Measurements from ENCODE around the gene FMNL2.
"Not testable (repeated sequence)": the region's sequence is repeated elsewhere in the genome, so short reads cannot be mapped to it uniquely, and the experiment has no call there.

The FMNL2 gene

DNA sequence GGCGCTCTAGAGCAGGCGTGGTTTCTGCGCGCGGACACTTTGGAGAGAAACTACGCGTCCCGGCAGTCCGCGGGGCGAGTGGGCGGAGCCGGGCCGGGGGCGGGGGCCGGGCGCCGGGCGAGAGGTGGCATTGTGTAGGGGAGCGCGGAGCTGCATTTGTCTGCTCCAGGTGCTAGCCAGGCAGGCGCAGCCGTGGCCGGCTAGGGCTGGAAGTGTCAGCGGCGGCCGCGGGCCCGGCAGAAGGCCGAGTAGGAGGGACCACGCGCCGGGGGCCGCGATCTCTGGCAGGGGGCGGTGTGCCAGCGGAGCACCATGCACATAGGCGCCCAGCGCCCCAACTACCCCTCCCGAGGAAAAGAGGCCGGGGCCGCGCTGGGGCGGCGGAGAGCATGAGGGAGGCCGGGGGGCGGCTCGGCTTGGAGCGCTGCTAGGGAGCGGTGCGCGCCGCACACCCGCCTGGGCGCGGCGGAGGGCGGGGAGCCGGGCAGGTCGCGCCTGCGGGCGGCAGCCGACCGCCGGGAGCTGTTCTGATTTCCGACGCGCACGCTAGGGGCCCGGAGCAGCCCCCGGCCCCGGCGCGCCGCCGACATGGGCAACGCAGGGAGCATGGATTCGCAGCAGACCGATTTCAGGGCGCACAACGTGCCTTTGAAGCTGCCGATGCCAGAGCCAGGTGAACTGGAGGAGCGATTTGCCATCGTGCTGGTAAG, at the start of gene FMNL2:
Gene FMNL2, plus strand, starts transcription at position 159 of the 710 bp plus-strand sequence.
- DNase-seq (ENCODE audit: low read depth in 2 of 2, low spot score in 1 of 2), result no peak

DNA sequence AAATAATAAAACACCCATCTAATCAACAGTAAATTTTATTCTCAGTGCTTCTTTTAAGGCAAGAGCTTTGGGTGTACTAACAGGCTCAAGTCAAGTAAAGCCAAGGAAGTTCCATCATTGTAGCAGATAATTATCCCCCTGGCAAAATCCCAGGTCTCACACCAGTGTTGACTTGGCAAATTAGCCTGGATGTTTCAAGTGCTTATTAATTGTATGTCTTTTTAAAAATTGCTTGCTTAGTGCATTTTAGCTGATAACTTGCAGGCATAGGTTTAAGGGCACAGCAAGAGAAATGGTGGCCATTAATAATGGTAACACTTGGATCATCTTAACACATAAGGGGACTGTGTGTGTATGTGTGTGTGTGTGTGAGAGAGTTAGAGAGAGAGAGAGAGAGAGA, 42.0 kb upstream of the FMNL2 start:
- DNase-seq (ENCODE audit: low read depth in 2 of 2, low spot score in 1 of 2), result no peak

DNA sequence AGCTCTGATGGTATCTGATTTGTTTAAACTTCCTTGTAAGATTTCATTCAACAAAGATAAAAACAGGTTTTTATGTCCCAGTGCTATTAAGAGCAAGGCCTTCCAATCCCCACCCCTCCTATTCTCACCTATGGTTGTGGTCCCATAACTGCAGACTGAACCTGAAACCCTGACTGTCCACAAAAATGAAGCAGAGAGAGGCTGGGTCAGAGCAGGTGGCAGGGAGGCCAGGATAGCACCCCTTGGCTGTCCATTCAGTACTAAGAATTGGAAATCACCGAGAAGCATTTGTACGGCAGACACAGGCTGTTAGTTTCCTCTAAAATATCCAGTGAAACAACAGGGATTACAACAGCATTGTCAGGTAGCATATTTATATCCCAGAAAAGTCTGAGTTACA, 37.3 kb upstream of the FMNL2 start:
- DNase-seq (ENCODE audit: low read depth in 2 of 2, low spot score in 1 of 2), result no peak

DNA sequence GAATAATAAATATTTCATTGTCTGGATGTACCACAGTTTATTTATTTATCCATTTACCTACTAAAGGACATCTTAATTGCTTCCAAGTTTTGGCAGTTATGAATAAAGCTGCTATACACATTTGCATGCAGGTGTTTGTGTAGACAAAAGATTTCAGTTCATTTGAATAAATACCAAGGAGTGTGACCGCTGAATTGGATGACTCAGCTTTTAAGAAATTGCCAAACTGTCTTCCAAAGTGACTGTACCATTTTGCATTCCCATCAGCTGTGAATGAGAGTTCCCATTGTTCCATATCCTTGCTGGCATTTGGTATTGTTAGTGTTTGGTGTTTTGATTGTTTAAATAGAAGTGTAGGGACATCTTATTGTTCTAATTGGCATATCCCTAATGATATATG, 36.2 kb upstream of the FMNL2 start:
- no peak for DNase-seq (ENCODE audit: low read depth in 2 of 2, low spot score in 1 of 2)

DNA sequence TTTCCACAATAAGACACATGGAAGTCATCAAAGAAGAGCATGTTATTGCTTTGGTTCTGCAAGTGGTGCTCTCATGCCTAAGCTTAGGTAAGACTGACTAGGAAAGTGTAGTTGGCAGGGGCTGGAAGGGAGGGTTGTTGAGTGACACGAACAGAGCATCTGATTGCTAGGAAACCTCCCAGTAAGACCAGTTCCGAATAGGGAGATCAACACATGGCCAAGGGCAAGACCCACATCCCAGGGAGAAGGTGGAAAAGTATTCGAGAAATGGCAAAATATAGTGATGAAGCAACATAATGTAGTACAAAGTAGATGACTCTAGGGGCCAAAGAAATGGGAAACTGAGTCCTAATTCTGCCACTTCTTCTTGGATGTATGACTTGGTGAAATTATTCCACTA, 33.8 kb upstream of the FMNL2 start:
- DNase-seq (ENCODE audit: low read depth in 2 of 2, low spot score in 1 of 2), result no peak

DNA sequence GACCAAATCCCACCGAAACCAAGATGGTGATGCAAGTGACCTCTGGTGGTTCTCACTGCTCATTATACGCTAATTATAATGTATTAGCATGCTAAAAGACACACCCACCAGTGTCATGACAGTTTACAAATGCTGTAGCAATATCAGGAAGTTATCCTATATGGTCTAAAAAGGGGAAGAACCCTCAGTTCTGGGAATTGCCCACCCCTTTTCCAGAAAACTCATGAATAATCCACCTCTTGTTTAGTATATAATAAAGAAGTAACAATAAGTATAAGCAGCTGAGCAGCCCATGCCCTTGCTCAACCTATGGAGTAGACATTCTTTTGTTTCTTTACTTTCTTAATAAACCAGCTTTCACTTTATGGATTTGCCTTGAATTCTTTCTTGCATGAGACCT, 31.0 kb upstream of the FMNL2 start:
- no peak for DNase-seq (ENCODE audit: low read depth in 2 of 2, low spot score in 1 of 2)

DNA sequence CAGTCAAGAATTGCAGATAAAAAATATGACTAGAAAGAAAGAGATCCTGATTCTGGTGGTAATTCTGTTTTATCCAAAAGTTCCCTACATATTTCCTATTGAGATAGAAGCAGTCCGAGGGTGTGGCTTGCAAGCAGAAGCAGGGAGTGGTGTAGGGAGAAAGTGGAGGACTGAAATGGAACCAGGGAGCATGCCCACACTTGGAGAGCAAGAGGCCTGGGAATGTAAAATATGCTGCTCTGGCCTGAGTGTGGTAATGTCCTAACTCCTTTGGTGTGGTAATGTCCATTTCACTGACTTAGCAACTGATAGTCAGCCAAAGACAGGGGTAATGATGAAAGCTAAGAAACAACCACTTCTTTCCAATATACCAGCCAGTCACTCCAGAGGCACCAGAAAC, 30.1 kb upstream of the FMNL2 start:
- DNase-seq (ENCODE audit: low read depth in 2 of 2, low spot score in 1 of 2), result no peak

DNA sequence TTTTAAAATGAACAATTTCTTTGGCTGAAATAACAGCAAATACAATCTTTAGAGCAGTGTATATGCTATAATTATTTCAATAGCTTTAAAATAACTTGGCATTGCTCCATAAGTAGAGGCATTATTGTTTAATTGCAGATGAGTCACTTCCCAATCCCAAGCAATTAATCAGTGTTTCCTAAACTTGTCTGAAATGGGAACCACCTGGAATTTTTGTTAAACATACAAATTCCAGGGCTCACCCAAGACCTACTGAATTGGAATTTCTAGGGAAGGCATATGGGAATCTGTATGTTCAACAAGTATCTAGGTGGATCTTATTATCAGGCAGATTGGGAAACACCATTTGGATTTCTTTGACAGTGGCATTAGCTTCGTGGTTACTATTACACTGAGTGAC, 27.1 kb upstream of the FMNL2 start:
- no peak for DNase-seq (ENCODE audit: low read depth in 2 of 2, low spot score in 1 of 2)

DNA sequence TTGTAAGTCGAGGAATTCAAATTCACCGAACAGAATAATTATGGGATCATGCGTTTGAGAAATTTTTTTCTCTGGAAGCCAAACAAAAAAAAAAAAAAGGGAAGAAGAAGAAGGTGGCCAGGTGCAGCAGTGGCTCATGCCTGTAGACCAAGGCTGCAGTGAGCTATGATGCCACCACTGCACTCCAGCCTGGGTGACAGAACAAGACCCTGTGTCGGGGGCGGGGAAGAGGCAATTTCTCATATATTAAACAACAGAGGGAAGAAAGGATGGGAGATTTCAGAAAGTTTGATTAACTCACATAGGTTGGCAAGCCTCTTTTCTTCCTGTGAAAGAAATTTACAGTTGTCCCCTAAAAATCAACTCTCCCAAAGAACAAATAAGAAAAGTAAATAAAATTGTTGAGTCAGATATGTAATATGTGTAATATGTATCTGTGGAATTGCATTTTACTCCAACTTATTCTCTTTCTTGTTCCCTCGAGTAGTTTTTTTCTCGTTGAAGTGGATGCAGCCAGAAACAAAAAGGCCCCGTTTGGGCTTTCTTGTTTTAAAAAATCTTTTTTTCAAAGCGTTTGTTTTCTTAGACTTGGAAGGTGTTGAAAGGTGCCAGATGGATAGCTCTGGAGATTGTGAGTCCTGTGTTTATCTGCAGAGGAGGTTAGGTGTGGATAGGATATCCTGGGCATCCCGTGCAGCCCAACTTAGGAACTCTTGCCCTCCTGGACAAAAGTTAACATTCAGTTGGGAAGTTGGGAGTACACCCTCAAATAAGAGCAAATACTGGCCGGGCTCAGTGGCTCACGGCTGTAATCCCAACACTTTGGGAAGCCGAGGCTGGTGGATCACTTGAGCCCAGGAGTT, 25.4 kb upstream of the FMNL2 start:
- DNase-seq (ENCODE audit: low read depth in 2 of 2, low spot score in 1 of 2), result no peak

DNA sequence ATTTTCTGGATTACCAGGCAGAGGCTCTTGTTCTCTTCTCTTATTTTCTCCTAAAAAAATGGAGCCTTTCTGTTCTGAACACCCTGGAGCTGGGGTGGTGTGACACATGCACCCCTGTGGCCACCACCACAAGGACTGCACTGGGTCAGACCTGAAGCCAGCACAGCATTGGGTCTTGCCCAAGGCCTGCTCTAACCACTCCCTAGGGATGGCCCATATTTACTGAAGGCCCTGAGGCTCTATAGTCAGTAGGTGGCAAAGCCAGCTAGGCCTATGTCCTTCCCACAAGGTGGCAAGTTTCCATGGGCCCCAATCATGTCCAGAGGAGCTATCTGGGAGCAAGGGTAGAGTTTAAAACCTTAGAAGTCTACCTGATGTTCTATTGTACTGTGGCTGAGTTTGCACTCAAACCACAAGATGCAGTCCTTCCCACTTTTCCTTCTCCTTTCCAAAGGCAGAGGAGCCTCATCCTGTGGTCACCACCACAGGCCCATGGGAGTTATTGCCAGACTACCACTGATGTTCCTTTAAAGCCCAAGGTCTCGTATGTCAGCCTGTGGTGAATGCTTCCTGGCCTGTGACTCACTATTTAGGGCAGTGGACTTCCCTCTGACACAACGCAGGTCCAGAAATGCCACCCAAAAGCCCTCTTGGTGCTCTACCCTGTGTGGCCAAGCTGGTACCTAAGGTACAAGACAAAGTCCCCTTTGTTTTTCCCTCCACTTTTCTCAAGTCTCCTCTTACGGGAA, 15.0 kb upstream of the FMNL2 start:
- no peak for DNase-seq (ENCODE audit: low read depth in 2 of 2, low spot score in 1 of 2)

DNA sequence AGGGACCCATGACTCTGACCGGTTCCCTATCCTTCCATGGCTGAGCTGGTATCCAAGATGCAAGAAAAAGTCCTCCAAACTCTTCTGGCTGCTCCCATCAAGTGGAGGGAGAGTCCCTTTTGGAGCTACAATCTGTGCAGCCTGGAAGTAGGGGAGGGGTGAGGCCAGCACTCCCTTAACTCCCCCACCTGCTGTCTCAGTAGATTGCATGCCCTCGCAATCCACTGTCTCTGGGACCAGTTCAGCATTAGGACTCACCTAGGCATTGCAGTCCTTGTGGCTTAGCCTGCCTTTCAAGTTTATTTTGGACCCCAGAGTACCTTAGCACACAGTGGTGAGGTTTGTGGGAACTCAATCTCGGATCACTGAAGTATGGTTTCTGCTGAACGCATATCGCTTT, 14.2 kb upstream of the FMNL2 start:
- no peak for DNase-seq (ENCODE audit: low read depth in 2 of 2, low spot score in 1 of 2)

DNA sequence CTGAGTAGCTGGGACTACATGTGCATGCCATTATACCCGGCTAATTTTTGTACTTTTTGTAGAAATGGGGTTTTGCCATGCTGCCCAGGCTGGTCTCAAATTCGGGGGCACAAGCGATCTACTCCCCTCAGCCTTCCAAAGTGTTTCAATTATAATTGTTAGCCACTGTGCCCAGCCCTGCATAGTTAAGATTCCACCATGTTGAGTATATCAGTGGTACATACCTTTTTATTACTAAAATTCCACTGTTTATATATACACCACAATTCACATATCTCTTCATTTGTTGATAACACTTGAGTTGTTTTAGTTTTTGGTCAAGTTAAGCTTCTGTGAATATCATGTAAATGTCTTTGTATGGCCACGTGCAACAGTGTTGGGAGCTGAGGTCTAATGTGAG, 12.8 kb upstream of the FMNL2 start:
- DNase-seq (ENCODE audit: low read depth in 2 of 2, low spot score in 1 of 2), result no peak

DNA sequence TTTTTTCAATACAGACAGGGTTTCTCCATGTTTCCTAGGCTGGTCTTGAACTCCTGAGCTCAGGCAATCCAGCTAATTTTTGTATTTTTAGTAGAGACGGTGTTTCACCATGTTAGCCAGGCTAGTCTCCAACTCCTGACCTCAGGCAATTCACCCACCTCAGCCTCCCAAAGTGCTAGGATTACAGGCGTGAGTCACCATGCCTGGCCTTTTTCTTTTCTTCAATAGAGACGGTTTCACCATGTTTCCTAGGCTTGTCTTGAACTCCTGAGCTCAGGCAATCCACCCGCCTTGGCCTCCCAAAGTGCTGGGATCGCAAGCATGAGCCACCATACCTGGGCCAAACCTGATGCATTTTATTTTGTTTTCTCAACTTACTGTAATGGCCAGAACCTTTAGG, 9.8 kb upstream of the FMNL2 start:
- not testable (repeated sequence) for DNase-seq (ENCODE audit: low read depth in 2 of 2, low spot score in 1 of 2)

DNA sequence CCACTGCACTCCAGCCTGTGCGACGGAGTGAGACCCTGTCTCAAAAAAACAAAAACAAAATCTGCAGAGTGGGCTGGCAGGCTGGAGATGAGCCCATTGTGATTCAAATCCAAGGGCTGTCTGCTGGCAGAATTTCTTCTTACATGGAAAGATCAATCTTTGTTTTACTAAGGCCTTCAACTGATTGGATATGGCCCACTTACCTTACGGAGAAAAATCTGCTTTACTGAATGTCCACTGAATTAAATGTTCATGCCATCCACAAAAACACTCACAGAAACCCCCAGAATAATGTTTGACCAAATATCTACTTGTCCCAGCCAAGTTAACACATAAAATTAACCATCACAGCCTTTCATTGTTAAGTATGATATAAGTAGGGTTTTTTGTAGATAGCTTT, 8.3 kb upstream of the FMNL2 start:
- DNase-seq (ENCODE audit: low read depth in 2 of 2, low spot score in 1 of 2), result no peak

DNA sequence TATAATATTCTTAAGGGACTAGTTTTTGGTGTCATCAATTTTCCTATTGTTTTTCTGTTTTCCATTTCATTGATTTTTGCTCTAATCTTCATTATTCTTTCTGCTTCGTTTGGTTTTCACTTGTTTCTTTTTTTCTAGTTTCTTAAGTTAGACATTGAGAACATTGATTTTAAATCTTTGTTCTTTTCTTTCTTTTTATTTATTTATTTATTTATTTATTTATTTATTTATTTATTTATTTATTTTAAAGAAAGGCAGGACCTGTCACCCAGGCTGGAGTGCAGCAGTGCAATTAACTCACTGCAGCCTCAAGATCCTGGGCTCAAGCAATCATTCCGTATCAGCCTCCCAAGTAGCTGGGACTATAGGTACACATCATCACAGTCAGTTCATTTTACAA, 7.0 kb upstream of the FMNL2 start:
- DNase-seq (ENCODE audit: low read depth in 2 of 2, low spot score in 1 of 2), result no peak

DNA sequence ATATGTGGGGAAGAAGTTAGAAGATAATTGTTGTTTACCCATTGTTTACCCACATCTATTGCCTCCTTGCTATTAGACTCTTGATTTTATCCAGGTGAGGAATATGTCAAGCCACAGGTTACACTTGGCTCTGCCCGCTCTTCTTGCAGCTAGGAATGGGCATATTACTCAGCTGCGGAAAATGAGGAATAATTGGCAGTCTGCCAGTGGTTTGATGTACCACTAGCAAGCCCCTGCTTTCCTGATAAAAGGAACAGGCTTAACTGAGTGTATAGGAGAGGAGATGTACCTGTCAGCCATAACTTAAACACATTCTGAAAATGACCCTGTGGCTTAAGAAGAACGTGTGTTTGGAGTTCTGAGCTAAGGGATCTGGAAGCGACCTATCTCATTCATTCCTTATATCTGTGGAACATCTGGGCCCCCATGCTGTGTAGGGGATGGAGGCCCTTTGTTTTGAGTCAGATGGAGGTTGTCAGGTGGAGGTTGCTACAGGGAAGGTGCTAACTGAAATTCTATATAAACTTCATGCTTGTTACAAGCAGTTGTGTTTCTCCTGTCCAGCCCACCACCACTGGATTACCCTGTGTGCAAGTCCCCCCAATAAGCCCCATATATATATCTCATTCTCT, 4.6 kb upstream of the FMNL2 start:
- DNase-seq (ENCODE audit: low read depth in 2 of 2, low spot score in 1 of 2), result no peak

DNA sequence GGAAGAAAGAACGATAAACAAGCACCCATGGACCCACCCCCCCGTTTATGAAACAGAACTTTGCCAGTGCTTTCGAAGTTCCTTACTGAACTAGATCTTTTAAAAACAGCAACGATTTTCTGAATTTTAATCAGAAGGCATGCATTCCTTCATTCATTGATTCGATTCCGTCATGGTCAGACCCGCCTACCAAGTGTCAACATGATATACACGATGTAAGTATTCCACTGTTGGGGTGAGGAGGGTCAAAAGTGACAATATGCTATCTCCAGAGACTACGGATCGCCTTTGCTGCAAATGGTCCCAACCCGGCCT, 316 bp upstream of the FMNL2 start:
- DNase-seq (ENCODE audit: low read depth in 2 of 2, low spot score in 1 of 2), result no peak

DNA sequence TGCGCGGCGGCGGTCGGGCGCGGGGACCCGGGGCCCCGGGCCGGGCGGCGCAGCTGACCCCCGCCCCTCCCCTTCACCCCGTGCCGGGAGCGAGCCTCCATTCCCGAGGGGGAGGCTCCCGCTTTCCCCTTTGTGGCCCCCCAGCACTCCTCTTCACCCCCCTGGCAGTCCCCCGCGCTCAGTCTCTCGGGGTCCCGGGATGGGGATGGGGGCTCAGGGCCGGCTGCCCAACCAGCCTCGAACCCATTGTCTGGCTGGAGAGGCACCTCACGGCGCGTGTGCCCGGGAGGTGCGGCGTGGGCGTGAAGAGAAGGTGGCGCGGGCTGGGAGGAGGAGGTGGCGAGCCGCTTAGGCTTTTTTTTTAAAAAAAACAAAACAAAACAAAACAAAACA, 748 bp downstream of the FMNL2 start:
- DNase-seq (ENCODE audit: low read depth in 2 of 2, low spot score in 1 of 2), result no peak

DNA sequence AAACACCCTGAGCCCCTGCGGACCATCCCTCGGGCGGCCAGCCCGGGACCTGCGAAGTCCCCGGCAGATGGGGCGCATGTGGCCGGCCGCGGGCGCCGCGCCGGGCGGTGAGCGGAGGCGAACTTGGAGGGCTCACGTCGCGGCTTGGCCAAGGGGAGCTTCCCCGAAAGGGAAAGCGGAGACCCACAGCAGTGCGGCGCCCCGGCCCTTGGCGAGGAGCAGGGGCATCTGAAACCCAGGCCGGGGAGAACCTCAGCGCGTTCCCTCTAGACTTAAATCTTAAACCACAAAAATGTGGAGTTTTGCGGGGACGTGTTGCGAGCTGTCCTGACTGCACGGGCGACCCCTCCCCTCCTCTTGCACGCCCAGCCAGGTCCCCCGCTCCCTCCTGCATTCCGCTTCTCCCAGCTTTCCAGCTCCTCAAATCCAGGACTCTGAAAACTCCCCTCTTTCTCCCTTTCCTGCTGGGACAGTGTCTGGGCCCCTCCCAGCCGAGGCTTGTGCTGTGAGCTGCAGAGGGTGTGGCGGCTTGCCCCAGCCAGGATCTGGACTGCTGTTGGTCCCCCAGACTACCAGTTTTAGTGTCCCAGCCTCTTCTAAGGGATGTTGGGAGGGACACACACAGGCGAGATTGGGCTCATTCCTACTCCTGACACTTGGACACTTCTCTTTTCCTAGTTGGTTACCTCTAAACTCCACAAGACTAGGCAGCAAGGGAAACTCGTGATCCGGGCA, 1.3 kb downstream of the FMNL2 start:
- no peak for DNase-seq (ENCODE audit: low read depth in 2 of 2, low spot score in 1 of 2)

DNA sequence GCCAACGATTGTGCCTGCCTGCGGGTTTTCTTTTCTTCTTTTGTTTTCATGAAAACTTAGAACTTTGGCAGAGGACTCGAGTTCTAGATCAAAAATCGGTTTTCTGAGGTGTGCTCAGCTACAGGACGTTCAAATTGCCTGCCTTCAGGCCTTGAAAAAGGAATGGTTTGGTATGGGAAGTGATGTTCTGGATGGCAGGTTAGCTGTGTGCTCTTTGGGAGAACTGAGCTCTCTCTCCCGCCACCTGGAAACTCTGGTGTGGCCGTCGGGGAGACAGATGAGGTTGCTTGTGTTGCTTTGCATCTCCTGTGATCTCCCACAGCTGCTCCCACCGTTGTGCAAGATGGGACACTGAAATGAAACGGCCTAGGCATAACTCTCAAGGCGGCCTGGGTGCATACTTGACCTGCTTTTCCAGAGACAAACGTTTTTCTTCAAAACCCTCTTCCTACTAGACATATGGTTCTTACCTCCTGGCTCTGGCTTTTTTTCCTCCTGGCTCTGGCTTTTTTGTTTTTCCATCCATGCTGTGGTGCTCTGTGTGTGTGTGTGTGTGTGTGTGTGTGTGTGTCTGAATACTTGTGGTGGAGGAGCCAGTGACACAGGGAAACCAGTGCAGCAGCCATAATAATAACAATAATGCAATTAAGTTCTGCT, 2.0 kb downstream of the FMNL2 start:
- no peak for DNase-seq (ENCODE audit: low read depth in 2 of 2, low spot score in 1 of 2)

DNA sequence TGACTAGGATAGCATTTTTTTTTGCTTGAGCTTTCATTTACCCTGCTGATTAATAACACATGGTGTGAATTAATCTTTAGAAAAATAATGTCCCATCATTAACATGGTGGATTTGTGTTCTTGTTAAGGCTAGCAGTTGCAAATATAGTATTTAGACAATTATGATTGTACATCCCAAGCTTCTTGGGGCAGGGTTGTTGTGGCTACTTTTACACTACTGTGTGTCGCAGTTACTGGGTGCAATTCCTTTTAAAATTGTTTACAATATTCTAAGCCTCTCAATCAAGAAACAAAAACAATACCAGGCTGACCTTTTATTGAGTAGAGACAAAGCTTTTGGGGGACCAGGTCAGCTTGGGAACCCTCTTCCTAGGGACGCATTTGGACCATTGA, 2.5 kb downstream of the FMNL2 start:
- no peak for DNase-seq (ENCODE audit: low read depth in 2 of 2, low spot score in 1 of 2)

Data from stimulated activated CD8-positive, alpha-beta memory T cell treated with anti-CD3 and anti-CD28 coated beads, Interleukin-4, amount 100 ng/mL, for 4 hours (primary cell).